NCI-H524 (cell line): ENCODE results near the gene HEXD.
"Not testable (repeated sequence)": the region's sequence is repeated elsewhere in the genome, so short reads cannot be mapped to it uniquely, and the experiment has no call there.

Experiments used
- DNase-seq, 2 experiments: peaks; one replicate each; lab custom pipeline; 2025; lab: John Stamatoyannopoulos, UW

The HEXD gene

GRCh38 chr17:82382220-82382932 is 35.8 kb upstream of the HEXD start:
- DNase-seq = not testable (repeated sequence)

- no peak for DNase-seq
These were observed 35.3 kb upstream of the HEXD start for GRCh38 chr17:82382933-82383255.

- peak in 1 of 2 experiments; percentile 7 for DNase-seq
These were observed 34.7 kb upstream of the HEXD start for GRCh38 chr17:82383411-82383810.

DNA sequence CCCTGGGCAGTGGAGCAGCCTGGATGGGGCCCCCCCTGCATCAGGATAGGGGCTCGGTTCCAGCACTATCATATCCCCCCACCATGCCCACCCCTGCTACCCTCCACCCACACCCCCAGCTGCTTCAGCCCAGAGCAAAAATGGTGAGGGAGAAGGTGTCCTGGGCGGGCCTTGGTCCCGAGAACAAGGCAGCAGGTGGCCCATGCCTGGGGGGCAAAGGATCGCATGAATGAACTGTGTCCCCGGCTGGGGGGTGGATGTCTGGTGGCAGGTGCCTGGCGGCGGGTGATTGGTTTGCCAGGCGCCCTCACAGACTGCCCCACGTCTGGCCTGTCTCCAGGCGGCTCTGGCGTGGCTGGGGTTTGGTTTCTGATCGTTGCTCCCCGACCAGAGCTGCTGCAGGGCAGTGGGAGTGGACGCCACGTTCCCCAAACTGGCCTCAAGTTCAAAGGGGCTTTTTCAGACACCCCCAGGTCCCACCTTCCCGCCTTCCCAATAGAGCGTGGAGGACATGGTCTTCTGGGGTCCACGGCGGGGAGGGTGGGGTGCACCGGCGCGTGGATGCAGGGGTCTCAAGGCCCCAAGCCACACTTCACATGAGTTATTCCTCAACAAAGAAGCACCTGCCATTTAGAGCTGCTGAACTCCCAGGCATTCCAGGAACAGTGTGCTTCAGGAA is 34.0 kb upstream of the HEXD start:
- DNase-seq = peak; percentile 43 to 81

DNA sequence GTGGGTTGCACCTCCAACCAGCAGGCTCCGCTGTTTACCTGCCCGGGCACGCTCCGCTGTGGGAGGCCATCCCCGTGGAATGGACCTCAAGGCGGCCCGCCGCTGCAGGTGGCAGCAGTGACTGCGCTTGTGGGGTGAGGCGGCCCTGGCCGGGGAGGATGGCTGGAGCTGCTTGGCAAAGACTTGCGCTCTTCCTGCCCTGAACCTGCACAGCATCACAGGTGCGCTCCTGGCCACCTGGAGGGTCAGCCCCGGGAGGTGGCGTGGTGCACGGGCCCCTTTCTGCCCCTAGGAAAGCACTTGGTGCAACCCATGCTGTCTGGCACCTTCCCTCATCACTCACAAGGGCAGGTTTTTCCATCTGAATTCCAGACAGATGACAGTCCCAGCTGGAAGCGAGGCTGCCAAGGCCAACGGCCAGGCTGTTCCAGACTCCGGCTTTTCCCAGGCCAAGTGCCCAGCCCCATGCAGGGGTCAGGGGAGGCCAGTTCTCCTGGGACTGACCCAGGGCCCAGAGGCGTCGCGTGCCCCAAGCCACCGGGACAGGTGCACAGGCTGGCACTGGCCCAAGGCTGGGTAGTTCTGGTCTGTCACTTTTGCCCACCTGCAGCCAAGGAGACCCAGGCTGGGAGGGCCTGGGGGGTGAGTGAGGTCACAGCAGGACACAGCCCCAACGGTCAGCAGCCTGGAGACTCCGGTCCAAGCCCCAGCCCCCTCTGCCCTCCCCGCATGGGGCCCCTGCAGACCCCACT is 33.2 kb upstream of the HEXD start:
- DNase-seq = peak in 1 of 2 experiments; percentile 20

GRCh38 chr17:82385559-82386254 is 32.4 kb upstream of the HEXD start:
- DNase-seq = no peak

GRCh38 chr17:82386255-82386831 is 31.8 kb upstream of the HEXD start:
- DNase-seq = no peak

- no peak for DNase-seq
These were observed 31.1 kb upstream of the HEXD start for GRCh38 chr17:82386881-82387704.

DNA sequence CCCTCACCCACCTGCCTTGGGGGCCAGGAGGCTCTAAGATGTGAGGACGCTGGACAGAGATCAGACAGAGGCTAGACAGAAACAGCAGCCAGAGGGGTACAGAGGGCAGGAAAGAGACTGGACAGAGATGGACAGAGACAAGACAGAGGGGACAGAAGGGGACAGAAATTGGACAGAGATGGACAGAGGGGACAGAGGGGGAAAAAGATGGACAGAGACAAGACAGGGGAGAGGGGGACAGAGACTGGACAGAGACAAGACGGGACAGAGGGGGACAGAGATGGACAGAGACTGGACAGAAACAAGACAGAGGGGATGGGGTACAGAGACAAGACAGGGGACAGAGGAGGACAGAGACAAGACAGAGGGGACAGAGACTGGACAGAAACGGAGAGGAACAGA is 30.4 kb upstream of the HEXD start:
- DNase-seq = no peak

DNA sequence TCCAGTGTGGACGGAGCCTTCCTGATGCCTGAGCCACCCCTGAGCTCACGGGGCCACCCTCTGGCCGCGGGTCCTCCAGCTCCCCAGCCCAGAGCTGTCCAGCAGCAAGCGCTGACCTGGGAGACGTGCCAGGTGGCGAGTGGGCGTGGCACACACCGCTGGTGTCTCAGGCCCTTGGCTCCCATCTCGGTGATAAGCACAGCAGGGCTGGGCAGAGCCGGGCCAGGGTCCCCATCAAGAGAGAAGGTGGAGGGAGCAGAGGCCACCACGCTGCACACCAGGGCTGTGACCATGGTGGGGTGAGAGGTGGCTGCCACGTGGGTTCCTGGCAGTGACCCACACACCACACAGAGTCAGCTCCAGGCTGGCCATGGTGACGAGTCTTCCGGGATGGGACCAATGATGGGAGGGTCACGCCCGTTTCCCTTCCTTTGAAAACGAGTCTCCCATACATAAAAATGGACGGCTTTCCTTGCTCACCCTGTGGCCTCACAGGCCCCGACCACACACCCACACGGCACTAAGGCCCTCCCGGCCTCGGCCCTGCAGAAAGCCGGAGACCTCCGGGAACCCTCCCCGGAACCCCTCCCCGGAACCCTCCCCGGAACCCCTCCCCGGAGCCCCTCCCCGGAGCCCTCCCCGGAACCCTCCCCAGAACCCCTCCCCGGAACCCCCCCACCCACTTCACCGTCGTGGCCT is 29.8 kb upstream of the HEXD start:
- DNase-seq = no peak

GRCh38 chr17:82388922-82389283 is 29.2 kb upstream of the HEXD start:
- no peak for DNase-seq

- peak; percentile 50 to 75 for DNase-seq
These were observed 28.8 kb upstream of the HEXD start for GRCh38 chr17:82389379-82389778.

GRCh38 chr17:82390015-82390859 is 27.9 kb upstream of the HEXD start:
- DNase-seq = no peak

DNA sequence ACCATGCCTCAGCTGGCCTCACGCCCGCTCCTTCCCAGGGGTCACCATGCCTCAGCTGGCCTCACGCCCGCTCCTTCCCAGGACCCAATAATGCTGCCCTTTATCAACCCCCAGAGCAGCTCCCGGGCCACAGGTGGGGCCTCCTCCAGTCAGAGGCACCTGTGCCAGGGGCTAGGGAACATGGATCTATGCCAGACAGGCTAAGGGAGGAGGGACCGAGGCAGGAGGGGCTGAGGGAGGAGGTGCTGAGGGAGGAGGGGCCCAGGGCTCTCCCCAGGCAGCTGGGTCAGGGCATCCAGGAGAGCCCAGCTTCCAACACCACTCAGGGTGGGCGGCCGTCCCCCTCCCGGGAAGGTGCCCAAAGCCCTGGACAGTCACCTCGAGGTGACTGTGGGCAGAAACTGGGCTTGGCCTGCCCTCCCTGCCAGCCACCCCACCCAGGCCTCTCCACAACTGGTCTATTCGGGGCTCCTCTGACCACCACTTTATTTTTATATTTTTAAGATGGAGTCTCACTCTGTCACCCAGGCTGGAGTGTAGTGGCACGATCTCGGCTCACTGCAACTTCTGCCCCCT is 27.2 kb upstream of the HEXD start:
- DNase-seq = no peak

DNA sequence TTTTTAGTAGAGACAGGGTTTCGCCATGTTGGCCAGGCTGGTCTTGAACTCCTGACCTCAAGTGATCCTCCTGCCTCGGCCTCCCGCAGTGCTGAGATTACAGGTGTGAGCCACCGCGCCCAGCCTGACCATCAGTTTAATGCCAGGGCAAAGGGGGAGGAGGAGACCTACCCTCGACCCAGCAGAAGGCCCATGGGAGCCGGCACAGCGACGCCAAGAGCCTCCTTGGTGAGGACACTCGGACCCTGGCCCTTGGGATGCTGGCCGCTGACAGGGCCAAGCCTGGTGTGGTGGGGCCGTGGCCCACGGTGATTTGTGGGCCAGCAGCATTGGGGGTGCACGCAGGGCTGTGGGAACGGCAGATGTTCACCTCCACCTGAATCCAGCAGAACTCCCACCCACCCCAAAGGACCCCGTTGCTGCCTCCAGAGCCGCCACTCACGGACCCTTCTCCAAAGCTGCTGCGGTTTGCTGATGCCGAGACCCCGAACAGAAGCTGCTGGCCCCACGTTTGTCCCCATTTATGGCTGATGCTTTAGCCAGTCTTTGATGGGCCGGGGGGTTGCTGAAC is 26.6 kb upstream of the HEXD start:
- DNase-seq = no peak

- DNase-seq = no peak
These were observed 25.8 kb upstream of the HEXD start for GRCh38 chr17:82392209-82392920.

DNA sequence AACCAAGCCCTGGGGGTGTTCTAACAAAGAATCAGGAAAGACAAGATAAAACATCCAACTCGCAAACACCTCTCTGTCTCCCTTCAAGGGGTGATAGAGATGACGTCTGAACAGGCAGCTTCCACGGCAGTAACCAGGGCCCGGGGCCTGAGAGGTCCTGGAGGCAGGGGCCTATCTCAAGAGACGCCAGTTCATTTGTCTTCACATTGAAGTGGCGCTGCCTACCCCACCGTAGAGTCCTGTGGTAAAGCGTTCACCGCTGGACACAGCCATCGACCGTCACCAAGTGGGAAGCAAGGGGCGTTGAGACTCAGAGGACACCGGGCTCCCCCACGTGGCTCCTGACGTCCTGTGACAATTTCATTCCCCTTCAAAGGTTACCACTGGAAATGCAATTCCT is 25.2 kb upstream of the HEXD start:
- no peak for DNase-seq

DNA sequence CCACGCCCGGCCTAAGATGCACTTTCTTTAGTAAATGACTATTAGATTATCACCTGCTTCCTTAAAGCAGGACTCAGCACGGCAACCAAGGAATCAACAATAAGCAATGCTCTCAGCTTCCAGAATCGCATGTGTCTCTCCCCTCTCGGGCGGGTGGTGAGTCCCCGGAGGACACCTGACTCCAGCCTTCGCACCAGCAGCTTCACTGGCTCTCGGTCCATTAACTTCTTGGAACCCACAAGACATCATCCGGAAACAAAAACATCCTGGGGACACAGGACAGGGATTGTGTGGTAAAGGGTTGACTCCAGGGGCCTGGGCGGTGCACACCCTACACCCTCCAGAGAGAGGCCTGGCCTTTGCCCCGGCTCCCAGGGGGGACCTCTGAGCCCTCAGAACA is 23.9 kb upstream of the HEXD start:
- DNase-seq = no peak
